Endothelial cell (in vitro differentiated cells): Measurements from ENCODE around the gene CTNND2. TPM values are rescaled to one million over a fixed set of nuclear protein-coding genes. Genes with fewer than 3 reads are reported as not detected.

Experiments used
- DNase-seq: peaks from one replicate; pipeline ENCODE4 v3.0.0; 2021; ENCODE audit warnings: low spot score
- H3K27ac Mint-ChIP-seq: one replicate; pipeline ENCODE4 v1.8.0; 2021; ENCODE audit warnings: mixed read lengths, inconsistent platforms; ENCODE audit not compliant: unreplicated experiment
- H3K27me3 Mint-ChIP-seq: one replicate; pipeline ENCODE4 v1.8.0; 2021; ENCODE audit warnings: mild to moderate bottlenecking, moderate library complexity, mixed read lengths, inconsistent platforms; ENCODE audit not compliant: unreplicated experiment
- H3K36me3 Mint-ChIP-seq: one replicate; pipeline ENCODE4 v1.8.0; 2021; ENCODE audit warnings: mild to moderate bottlenecking, low read depth, mixed read lengths, inconsistent platforms; ENCODE audit not compliant: unreplicated experiment
- H3K4me1 Mint-ChIP-seq: one replicate; pipeline ENCODE4 v1.8.0; 2021; ENCODE audit warnings: mild to moderate bottlenecking, mixed read lengths, inconsistent platforms; ENCODE audit not compliant: unreplicated experiment
- H3K4me3 Mint-ChIP-seq: one replicate; pipeline ENCODE4 v1.8.0; 2021; ENCODE audit warnings: mild to moderate bottlenecking, mixed read lengths, inconsistent platforms; ENCODE audit not compliant: unreplicated experiment
- H3K9me3 Mint-ChIP-seq: one replicate; pipeline ENCODE4 v1.8.0; 2021; ENCODE audit warnings: mixed read lengths, inconsistent platforms; ENCODE audit not compliant: unreplicated experiment
- total RNA-seq: library from RNA; stranded (reverse); fragmentation: NEBNext Ultra II Directional; extraction: Animal tissue kit (Norgen Biotek cat#: 25700); gene quantifications from one replicate; pipeline ENCODE4 v1.2.1, GENCODE V29; 2021; ENCODE audit not compliant: unreplicated experiment
- TF ChIP-seq, protein P1 (sequence below): fragments of 200-600 bp; sonication (generic); IDR thresholded peaks from one replicate; pipeline ENCODE4 v1.5.0; 2021; ENCODE audit warnings: antibody characterized with exemption; ENCODE audit not compliant: unreplicated experiment

CTNND2 gene
- total RNA-seq, 1 donor from 2014 or later = 3.6 TPM

DNA sequence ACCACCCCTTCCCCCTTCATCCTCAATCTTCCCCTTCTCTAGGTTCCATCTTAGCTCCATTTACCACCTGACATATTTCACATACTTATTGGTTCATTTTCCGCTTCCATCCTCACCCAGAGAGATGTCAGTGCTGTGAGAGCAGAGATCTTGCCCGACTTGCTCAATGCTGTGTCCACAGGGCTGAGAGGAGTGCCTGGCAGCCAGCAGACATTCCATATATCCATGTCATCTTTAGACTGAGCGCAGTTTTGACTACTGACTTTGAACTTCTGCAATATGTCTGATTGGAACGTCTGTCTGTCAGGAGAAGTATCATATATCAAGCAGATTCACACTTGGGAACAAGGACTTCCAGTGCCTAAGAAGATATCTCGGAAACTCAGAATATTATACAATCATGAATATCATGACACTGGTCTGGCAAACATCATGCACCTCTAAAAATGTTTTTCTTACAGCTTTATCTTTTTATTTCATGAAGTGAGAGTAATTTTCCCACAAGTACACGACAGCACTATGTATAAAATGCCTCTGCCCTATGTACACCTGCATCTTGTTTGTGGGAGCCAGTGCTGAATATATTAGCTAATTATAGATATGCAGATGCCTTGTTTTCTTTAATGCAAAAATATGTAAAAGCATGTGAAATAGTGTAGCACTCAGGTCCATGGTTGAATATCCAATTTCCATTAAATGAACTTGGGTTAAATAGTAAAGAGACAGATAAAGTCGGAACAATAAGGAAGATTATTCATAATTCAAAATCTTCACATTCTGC, 689.2 kb downstream of the CTNND2 start:
- no peaks in the 10 kb centered on the region for H3K9me3 Mint-ChIP-seq
- DNase-seq = no peak
- no peaks in the 10 kb centered on the region for H3K27me3 Mint-ChIP-seq
- TF ChIP-seq, protein P1, sequence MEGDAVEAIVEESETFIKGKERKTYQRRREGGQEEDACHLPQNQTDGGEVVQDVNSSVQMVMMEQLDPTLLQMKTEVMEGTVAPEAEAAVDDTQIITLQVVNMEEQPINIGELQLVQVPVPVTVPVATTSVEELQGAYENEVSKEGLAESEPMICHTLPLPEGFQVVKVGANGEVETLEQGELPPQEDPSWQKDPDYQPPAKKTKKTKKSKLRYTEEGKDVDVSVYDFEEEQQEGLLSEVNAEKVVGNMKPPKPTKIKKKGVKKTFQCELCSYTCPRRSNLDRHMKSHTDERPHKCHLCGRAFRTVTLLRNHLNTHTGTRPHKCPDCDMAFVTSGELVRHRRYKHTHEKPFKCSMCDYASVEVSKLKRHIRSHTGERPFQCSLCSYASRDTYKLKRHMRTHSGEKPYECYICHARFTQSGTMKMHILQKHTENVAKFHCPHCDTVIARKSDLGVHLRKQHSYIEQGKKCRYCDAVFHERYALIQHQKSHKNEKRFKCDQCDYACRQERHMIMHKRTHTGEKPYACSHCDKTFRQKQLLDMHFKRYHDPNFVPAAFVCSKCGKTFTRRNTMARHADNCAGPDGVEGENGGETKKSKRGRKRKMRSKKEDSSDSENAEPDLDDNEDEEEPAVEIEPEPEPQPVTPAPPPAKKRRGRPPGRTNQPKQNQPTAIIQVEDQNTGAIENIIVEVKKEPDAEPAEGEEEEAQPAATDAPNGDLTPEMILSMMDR = no peak
- H3K36me3 Mint-ChIP-seq = no peaks in the 10 kb centered on the region
- H3K4me3 Mint-ChIP-seq = no peak overlapping the region
- H3K4me1 Mint-ChIP-seq = no peaks in the 10 kb centered on the region
- H3K27ac Mint-ChIP-seq = no peak overlapping the region

DNA sequence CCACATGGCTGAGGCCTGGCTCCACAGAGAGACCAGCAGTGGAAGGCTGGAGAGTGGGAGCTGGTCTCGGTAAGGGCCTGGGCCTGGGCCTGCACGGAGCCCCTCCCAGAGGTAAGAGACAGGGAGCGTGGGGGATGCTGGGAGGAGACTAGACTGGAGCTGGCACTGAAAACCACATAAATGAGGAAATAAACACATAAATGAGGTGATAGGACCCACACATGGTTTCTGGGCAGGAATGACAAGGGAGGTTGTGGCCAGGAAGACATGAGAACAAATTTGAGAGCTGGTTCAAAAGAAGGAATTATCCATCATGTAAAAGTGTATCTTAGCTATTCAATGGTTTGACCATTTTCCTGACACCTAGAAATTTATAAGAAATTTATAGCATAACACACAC, 691.5 kb downstream of the CTNND2 start:
- no peak for DNase-seq
- no peak overlapping the region for H3K4me3 Mint-ChIP-seq
- no peaks in the 10 kb centered on the region for H3K9me3 Mint-ChIP-seq
- no peaks in the 10 kb centered on the region for H3K4me1 Mint-ChIP-seq
- no peaks in the 10 kb centered on the region for H3K36me3 Mint-ChIP-seq
- TF ChIP-seq, protein P1 = no peak
- no peak overlapping the region for H3K27ac Mint-ChIP-seq
- no peaks in the 10 kb centered on the region for H3K27me3 Mint-ChIP-seq

DNA sequence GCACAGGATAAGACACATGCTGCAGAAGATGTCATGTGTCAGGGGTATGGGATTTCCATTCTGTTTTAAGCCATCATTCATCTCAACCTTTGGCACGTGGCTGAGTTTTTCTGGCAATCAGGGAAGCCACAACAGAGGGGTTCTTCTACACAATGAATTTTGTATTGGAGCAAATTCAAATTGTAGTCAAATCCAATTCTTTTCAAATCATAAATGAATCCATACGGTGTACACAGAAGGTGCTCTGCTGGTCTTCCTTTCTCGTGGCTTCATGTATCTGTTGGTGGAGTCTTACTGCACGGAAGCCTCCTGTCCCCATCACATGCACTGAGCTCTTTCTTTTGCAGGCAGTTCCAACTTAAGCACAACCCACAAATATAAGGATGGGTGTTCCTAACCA, 706.5 kb downstream of the CTNND2 start:
- Mint-ChIP-seq H3K27ac (no peak overlapping the region), H3K4me3 (no peak overlapping the region), H3K9me3 (no peaks in the 10 kb centered on the region), H3K36me3 (no peaks in the 10 kb centered on the region), H3K27me3 (no peaks in the 10 kb centered on the region), H3K4me1 (peaks cover 7% of the 10 kb centered on the region)
- TF ChIP-seq, protein P1 = no peak
- DNase-seq = no peak

DNA sequence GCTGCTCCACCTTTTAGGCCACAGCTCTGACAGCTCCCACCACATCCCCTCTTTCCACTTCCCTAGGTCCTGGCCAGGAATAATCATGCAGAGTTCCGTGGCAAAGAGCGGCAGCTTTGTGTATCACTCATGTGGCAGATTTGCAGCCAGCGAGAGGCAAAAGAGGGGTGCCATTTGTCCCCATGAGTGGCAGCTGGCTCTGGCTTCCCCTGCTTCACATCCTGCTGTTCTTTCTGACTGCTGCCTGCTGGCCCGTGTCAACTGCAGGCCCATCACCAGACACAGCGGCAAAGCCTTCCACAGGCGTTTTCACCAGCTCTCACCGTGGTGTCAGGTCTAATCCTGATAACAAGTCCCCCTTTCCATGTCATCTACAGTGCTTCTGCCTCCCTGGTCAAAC, 712.6 kb downstream of the CTNND2 start:
- Mint-ChIP-seq H3K36me3 (no peaks in the 10 kb centered on the region), H3K4me3 (no peak overlapping the region), H3K4me1 (peaks cover 7% of the 10 kb centered on the region), H3K27me3 (peaks cover 3% of the 10 kb centered on the region), H3K27ac (no peak overlapping the region), H3K9me3 (no peaks in the 10 kb centered on the region)
- TF ChIP-seq, protein P1 = no peak
- DNase-seq = no peak

DNA sequence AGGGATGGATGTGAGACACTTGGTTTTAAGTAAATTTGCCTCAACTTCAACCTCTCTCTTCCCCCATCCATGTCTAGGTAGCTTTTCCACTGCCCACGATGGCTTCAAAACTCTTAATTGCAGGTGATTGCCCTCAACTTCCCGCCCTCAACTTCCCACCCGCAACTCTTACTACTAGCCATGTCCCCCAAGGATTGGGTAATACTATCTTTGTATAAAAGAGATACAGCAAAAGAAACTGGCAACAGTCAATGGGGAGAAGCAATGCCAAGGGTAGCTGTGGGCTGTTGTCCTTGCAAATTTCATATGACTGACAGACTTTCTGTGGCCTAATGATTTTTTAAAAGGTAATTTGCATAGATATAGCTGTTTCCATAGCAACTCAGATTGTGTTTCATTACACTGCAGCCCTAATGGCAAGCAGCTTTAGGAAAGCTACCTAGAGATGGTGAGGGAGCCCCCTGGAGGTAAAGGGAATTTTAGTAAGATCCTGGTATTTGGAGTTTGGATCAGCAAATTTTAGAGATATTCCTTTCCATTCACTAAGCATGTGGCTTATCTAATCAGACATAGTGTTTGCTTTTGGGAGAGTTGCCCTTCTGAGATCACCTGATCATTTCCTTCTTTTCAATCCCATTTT, 721.7 kb downstream of the CTNND2 start:
- Mint-ChIP-seq H3K4me3 (no peak overlapping the region), H3K27me3 (peaks cover 7% of the 10 kb centered on the region), H3K9me3 (no peaks in the 10 kb centered on the region), H3K4me1 (no peaks in the 10 kb centered on the region), H3K36me3 (no peaks in the 10 kb centered on the region), H3K27ac (peak overlapping the region; percentile 54)
- TF ChIP-seq, protein P1 = peak; percentile 12
- peak; percentile 49 for DNase-seq
